Mucosa of stomach (tissue), 1 donor: ENCODE measurements around the gene STKLD1.
"Not testable (repeated sequence)": the region's sequence is repeated elsewhere in the genome, so short reads cannot be mapped to it uniquely, and the experiment has no call there.

Experiments
- H3K27me3 ChIP-seq: one replicate; pipeline ENCODE4 v1.7.0; 2013; ENCODE audit warnings: mild to moderate bottlenecking, low read length; ENCODE audit not compliant: control insufficient read depth, insufficient read depth
- H3K36me3 ChIP-seq: one replicate; pipeline ENCODE4 v1.7.0; 2013; ENCODE audit warnings: low read length; ENCODE audit not compliant: control insufficient read depth, insufficient read depth
- H3K4me1 ChIP-seq: one replicate; pipeline ENCODE4 v1.7.0; 2013; ENCODE audit warnings: mild to moderate bottlenecking, low read length; ENCODE audit not compliant: control insufficient read depth, insufficient read depth
- H3K4me3 ChIP-seq: one replicate; pipeline ENCODE4 v1.7.0; 2013; ENCODE audit warnings: low read length
- H3K9ac ChIP-seq: one replicate; pipeline ENCODE4 v1.7.0; 2013; ENCODE audit warnings: mild to moderate bottlenecking, low read length, moderate library complexity
- H3K9me3 ChIP-seq: one replicate; pipeline ENCODE4 v1.7.0; 2013; ENCODE audit warnings: mild to moderate bottlenecking, low read length, moderate library complexity; ENCODE audit not compliant: control insufficient read depth
- donor health status: Pancreatic carcinoma.

The STKLD1 gene

GRCh38 chr9:133382507-133383141 is 6.5 kb downstream of the STKLD1 start:
- H3K27me3 ChIP-seq, result no peaks in the 10 kb centered on the region
- H3K9me3 ChIP-seq, result no peaks in the 10 kb centered on the region
- H3K4me3 ChIP-seq, result no peak overlapping the region
- peaks cover 13% of the 10 kb centered on the region for H3K4me1 ChIP-seq
- H3K9ac ChIP-seq, result no peak overlapping the region
- H3K36me3 ChIP-seq, result no peaks in the 10 kb centered on the region

GRCh38 chr9:133383438-133383837 is 7.3 kb downstream of the STKLD1 start:
- Histone ChIP-seq H3K36me3 (no peaks in the 10 kb centered on the region), H3K4me3 (no peak overlapping the region), H3K4me1 (peaks cover 5% of the 10 kb centered on the region), H3K27me3 (no peaks in the 10 kb centered on the region), H3K9me3 (no peaks in the 10 kb centered on the region), H3K9ac (no peak overlapping the region)

GRCh38 chr9:133384736-133385321 is 8.7 kb downstream of the STKLD1 start:
- H3K9me3 ChIP-seq, result no peaks in the 10 kb centered on the region
- no peaks in the 10 kb centered on the region for H3K36me3 ChIP-seq
- H3K4me3 ChIP-seq, result no peak overlapping the region
- no peak overlapping the region for H3K9ac ChIP-seq
- H3K4me1 ChIP-seq, result no peaks in the 10 kb centered on the region
- H3K27me3 ChIP-seq, result no peaks in the 10 kb centered on the region

GRCh38 chr9:133385452-133385851 is 9.3 kb downstream of the STKLD1 start:
- Histone ChIP-seq H3K9ac (no peak overlapping the region), H3K27me3 (peaks cover 1% of the 10 kb centered on the region), H3K36me3 (no peaks in the 10 kb centered on the region), H3K9me3 (no peaks in the 10 kb centered on the region), H3K4me3 (no peak overlapping the region), H3K4me1 (no peaks in the 10 kb centered on the region)

- Histone ChIP-seq H3K4me3 (no peak overlapping the region), H3K9ac (no peak overlapping the region), H3K36me3 (no peaks in the 10 kb centered on the region), H3K4me1 (no peaks in the 10 kb centered on the region), H3K9me3 (no peaks in the 10 kb centered on the region), H3K27me3 (peaks cover 5% of the 10 kb centered on the region)
These were observed 10.2 kb downstream of the STKLD1 start for GRCh38 chr9:133386338-133386737.

GRCh38 chr9:133387680-133388079 is 11.5 kb downstream of the STKLD1 start:
- H3K27me3 ChIP-seq, result peaks cover 5% of the 10 kb centered on the region
- H3K36me3 ChIP-seq, result no peaks in the 10 kb centered on the region
- H3K4me1 ChIP-seq, result no peaks in the 10 kb centered on the region
- H3K9me3 ChIP-seq, result no peaks in the 10 kb centered on the region
- no peak overlapping the region for H3K9ac ChIP-seq
- no peak overlapping the region for H3K4me3 ChIP-seq

GRCh38 chr9:133389025-133389557 is 12.9 kb downstream of the STKLD1 start:
- no peaks in the 10 kb centered on the region for H3K4me1 ChIP-seq
- H3K9ac ChIP-seq, result no peak overlapping the region
- peaks cover 11% of the 10 kb centered on the region for H3K27me3 ChIP-seq
- H3K4me3 ChIP-seq, result no peak overlapping the region
- no peaks in the 10 kb centered on the region for H3K36me3 ChIP-seq
- no peaks in the 10 kb centered on the region for H3K9me3 ChIP-seq

GRCh38 chr9:133389562-133389961 is 13.4 kb downstream of the STKLD1 start:
- H3K9me3 ChIP-seq, result no peaks in the 10 kb centered on the region
- peaks cover 15% of the 10 kb centered on the region for H3K27me3 ChIP-seq
- no peaks in the 10 kb centered on the region for H3K36me3 ChIP-seq
- no peak overlapping the region for H3K9ac ChIP-seq
- H3K4me3 ChIP-seq, result no peak overlapping the region
- no peaks in the 10 kb centered on the region for H3K4me1 ChIP-seq

GRCh38 chr9:133390713-133391112 is 14.5 kb downstream of the STKLD1 start:
- Histone ChIP-seq H3K27me3 (peaks cover 26% of the 10 kb centered on the region), H3K9me3 (no peaks in the 10 kb centered on the region), H3K4me1 (no peaks in the 10 kb centered on the region), H3K4me3 (no peak overlapping the region), H3K36me3 (no peaks in the 10 kb centered on the region), H3K9ac (no peak overlapping the region)

- H3K36me3 ChIP-seq, H3K4me1 ChIP-seq, H3K9ac ChIP-seq, H3K9me3 ChIP-seq, H3K4me3 ChIP-seq: not testable (repeated sequence)
- peaks cover 28% of the 10 kb centered on the region for H3K27me3 ChIP-seq
These were observed 15.3 kb downstream of the STKLD1 start for GRCh38 chr9:133391449-133391848.

- H3K4me3 ChIP-seq, H3K4me1 ChIP-seq, H3K36me3 ChIP-seq, H3K9ac ChIP-seq, H3K9me3 ChIP-seq: not testable (repeated sequence)
- peaks cover 34% of the 10 kb centered on the region for H3K27me3 ChIP-seq
These were observed 16.1 kb downstream of the STKLD1 start for GRCh38 chr9:133392308-133392707.

- no peaks in the 10 kb centered on the region for H3K9me3 ChIP-seq
- no peaks in the 10 kb centered on the region for H3K36me3 ChIP-seq
- no peak overlapping the region for H3K9ac ChIP-seq
- H3K4me3 ChIP-seq, result no peak overlapping the region
- no peaks in the 10 kb centered on the region for H3K4me1 ChIP-seq
- H3K27me3 ChIP-seq, result peaks cover 38% of the 10 kb centered on the region
These were observed 17.2 kb downstream of the STKLD1 start for GRCh38 chr9:133393399-133393798.
